ENCODE measurements around the gene RABGAP1L. TPM values are rescaled to one million over a fixed set of nuclear protein-coding genes. Genes with fewer than 3 reads are reported as not detected.
"Not testable (repeated sequence)": the region's sequence is repeated elsewhere in the genome, so short reads cannot be mapped to it uniquely, and the experiment has no call there.

Gene RABGAP1L
- total RNA-seq, 1 donor from 2014 or later = 69.2 TPM

DNA sequence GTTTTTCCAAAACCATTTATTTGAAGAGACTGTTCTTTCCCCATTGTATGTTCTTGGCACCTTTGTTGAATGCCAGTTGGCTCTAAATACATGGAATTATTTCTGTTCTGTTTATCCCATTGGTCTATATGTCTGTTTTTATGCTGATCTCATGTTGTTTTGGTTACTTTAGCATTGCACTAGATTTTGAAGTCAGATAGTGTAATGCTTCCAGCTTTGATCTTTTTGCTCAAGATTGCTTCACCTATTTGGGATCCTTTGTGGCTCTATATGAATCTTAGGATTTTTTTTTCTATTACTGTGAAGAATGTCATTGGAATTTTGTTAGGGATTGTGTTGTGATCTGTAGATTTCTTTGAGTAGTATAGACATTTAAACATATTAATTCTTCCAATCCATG is 149.3 kb downstream of the RABGAP1L start:
- Histone ChIP-seq H3K9me3 (replicated peaks) (peaks cover 52% of the 10 kb centered on the region), H3K27me3 (ENCODE audit: low read depth) (no peaks in the 10 kb centered on the region), H3K36me3 (peaks cover 59% of the 10 kb centered on the region), H3K4me3 (no peak overlapping the region), H3K27ac (replicated peaks) (no peak overlapping the region), H3K4me1 (no peaks in the 10 kb centered on the region)
- TF ChIP-seq, protein P1, sequence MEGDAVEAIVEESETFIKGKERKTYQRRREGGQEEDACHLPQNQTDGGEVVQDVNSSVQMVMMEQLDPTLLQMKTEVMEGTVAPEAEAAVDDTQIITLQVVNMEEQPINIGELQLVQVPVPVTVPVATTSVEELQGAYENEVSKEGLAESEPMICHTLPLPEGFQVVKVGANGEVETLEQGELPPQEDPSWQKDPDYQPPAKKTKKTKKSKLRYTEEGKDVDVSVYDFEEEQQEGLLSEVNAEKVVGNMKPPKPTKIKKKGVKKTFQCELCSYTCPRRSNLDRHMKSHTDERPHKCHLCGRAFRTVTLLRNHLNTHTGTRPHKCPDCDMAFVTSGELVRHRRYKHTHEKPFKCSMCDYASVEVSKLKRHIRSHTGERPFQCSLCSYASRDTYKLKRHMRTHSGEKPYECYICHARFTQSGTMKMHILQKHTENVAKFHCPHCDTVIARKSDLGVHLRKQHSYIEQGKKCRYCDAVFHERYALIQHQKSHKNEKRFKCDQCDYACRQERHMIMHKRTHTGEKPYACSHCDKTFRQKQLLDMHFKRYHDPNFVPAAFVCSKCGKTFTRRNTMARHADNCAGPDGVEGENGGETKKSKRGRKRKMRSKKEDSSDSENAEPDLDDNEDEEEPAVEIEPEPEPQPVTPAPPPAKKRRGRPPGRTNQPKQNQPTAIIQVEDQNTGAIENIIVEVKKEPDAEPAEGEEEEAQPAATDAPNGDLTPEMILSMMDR (IDR thresholded peaks at IDR 0.05; ENCODE audit: borderline replicate concordance) = no peak
- DNase-seq = no peak
- intact Hi-C loops (cut with micrococcal nuclease) = no loop called here

- H3K4me3 ChIP-seq = no peak overlapping the region
- H3K27ac ChIP-seq (replicated peaks) = no peak overlapping the region
- no peaks in the 10 kb centered on the region for H3K27me3 ChIP-seq (ENCODE audit: low read depth)
- intact Hi-C loops (cut with micrococcal nuclease) = no loop called here
- TF ChIP-seq, protein P1 (IDR thresholded peaks at IDR 0.05; ENCODE audit: borderline replicate concordance) = no peak
- H3K9me3 ChIP-seq (replicated peaks) = peaks cover 61% of the 10 kb centered on the region
- H3K36me3 ChIP-seq = peaks cover 61% of the 10 kb centered on the region
- H3K4me1 ChIP-seq = no peaks in the 10 kb centered on the region
- DNase-seq = no peak
These were observed 150.2 kb downstream of the RABGAP1L start for GRCh38 chr1:174309490-174309889.

GRCh38 chr1:174314433-174314832 is 155.1 kb downstream of the RABGAP1L start:
- TF ChIP-seq, protein P1 (IDR thresholded peaks at IDR 0.05; ENCODE audit: borderline replicate concordance) = no peak
- Histone ChIP-seq H3K27me3 (ENCODE audit: low read depth) (no peaks in the 10 kb centered on the region), H3K4me1 (no peaks in the 10 kb centered on the region), H3K36me3 (peaks cover 52% of the 10 kb centered on the region), H3K4me3 (no peak overlapping the region), H3K27ac (replicated peaks) (no peak overlapping the region), H3K9me3 (replicated peaks) (peaks cover 55% of the 10 kb centered on the region)
- DNase-seq = no peak
- intact Hi-C loops (cut with micrococcal nuclease) = no loop called here

GRCh38 chr1:174315239-174315638 is 155.9 kb downstream of the RABGAP1L start:
- intact Hi-C loops (cut with micrococcal nuclease) = no loop called here
- no peaks in the 10 kb centered on the region for H3K27me3 ChIP-seq (ENCODE audit: low read depth)
- H3K27ac ChIP-seq (replicated peaks) = no peak overlapping the region
- H3K9me3 ChIP-seq (replicated peaks) = peaks cover 59% of the 10 kb centered on the region
- H3K36me3 ChIP-seq = peaks cover 58% of the 10 kb centered on the region
- no peaks in the 10 kb centered on the region for H3K4me1 ChIP-seq
- TF ChIP-seq, protein P1 (IDR thresholded peaks at IDR 0.05; ENCODE audit: borderline replicate concordance) = no peak
- DNase-seq = no peak
- H3K4me3 ChIP-seq = no peak overlapping the region

GRCh38 chr1:174320897-174321296 is 161.6 kb downstream of the RABGAP1L start:
- intact Hi-C loops (cut with micrococcal nuclease); H3K4me1 ChIP-seq; H3K27me3 ChIP-seq (ENCODE audit: low read depth); H3K4me3 ChIP-seq; H3K27ac ChIP-seq (replicated peaks); DNase-seq: not testable (repeated sequence)
- Histone ChIP-seq H3K36me3 (peaks cover 69% of the 10 kb centered on the region), H3K9me3 (replicated peaks) (peaks cover 40% of the 10 kb centered on the region)

- Histone ChIP-seq H3K4me1 (no peaks in the 10 kb centered on the region), H3K27me3 (ENCODE audit: low read depth) (no peaks in the 10 kb centered on the region), H3K9me3 (replicated peaks) (peaks cover 44% of the 10 kb centered on the region), H3K4me3 (no peak overlapping the region), H3K36me3 (peaks cover 67% of the 10 kb centered on the region), H3K27ac (replicated peaks) (no peak overlapping the region)
- no peak for DNase-seq
- intact Hi-C loops (cut with micrococcal nuclease) = no loop called here
- TF ChIP-seq, protein P1 (IDR thresholded peaks at IDR 0.05; ENCODE audit: borderline replicate concordance) = no peak
These were observed 163.0 kb downstream of the RABGAP1L start for GRCh38 chr1:174322202-174322862.
